SK-MEL-5 (cell line): Measurements from ENCODE around the gene POLR2H. TPM values are rescaled to one million over a fixed set of nuclear protein-coding genes. Genes with fewer than 3 reads are reported as not detected.
A peak's percentile ranks its signal among the peaks of the same experiment; 100 is the strongest.
"Not testable (repeated sequence)": the region's sequence is repeated elsewhere in the genome, so short reads cannot be mapped to it uniquely, and the experiment has no call there.

Experiments
- DNase-seq: peaks from one replicate; pipeline ENCODE4 v3.0.0-alpha.2; 2016; ENCODE audit warnings: low read depth, low spot score
- in situ Hi-C: cut with HindIII; loops from 2 replicates; pipeline ENCODE4 v1.10.0; 2016; ENCODE audit warnings: low sequenced_read_pairs, high pct_unique_total_duplicates, low pct_unique_long_range_greater_than_20kb
- total RNA-seq: library from RNA; depleted of rRNA; stranded (reverse); fragments of >200 nt; shearing (Covaris generic); gene quantifications from 2 replicates; pipeline ENCODE4 v1.2.3, GENCODE V29; 2014

Gene POLR2H
- total RNA-seq, 1 experiment from 2014 or later: 131 TPM

DNA sequence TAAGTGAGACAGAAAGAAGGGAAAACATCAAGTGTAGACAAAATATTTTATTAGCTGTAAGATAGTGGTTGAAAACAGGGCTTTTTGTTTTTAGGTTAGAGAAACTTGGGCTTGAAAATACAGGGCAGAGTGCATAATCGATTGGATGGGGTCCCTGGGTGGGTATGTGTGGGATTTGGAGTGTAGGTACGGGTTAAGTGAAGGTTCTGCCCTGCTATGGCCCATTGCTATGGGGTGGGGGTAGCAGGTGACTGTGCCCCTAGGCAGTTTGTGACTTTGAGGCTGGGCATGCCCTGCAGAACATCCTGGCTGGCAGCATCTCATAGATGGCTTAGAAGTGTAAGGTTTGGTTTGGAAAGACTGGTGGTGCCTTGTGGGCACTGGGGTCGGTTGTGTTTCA is 27.8 kb upstream of the POLR2H start:
- no peak for DNase-seq
- in situ Hi-C loops: no loop called here

DNA sequence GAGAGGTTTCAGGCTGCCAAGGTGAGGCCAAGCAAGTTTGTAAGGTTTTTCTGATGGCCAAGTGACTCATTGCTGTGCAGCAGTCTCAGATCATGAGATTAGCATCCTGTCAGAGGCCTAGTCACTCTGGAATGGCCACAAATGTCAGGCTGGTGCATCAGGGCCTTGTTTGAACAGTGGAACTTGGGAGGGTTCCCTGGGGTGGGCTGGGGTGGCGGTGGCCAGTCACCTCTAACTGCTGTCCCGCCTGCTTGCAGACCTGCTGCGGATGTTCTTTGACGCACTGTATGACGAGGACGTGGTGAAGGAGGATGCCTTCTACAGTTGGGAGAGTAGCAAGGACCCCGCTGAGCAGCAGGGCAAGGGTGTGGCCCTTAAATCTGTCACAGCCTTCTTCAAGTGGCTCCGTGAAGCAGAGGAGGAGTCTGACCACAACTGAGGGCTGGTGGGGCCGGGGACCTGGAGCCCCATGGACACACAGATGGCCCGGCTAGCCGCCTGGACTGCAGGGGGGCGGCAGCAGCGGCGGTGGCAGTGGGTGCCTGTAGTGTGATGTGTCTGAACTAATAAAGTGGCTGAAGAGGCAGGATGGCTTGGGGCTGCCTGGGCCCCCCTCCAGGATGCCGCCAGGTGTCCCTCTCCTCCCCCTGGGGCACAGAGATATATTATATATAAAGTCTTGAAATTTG is 26.9 kb upstream of the POLR2H start:
- in situ Hi-C loops: no loop called here
- DNase-seq: no peak

DNA sequence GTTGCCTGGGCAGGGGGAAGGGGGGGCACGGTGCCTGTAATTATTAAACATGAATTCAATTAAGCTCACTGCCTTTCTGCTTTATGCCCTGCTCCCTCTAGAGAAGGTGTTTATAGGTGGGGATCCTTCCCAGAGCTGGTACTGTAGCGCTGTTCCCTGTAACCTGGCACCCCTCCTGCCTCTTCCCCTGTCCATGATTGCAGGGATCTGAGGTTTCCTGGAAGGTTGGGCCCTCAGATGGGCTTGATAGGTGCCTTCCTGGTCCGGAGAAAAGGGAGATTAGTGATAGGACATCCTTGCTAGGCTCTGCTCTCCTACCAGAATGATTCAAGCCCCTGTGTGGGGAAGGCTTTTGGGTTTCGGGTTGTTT is 26.2 kb upstream of the POLR2H start:
- in situ Hi-C loops: no loop called here
- DNase-seq: no peak

DNA sequence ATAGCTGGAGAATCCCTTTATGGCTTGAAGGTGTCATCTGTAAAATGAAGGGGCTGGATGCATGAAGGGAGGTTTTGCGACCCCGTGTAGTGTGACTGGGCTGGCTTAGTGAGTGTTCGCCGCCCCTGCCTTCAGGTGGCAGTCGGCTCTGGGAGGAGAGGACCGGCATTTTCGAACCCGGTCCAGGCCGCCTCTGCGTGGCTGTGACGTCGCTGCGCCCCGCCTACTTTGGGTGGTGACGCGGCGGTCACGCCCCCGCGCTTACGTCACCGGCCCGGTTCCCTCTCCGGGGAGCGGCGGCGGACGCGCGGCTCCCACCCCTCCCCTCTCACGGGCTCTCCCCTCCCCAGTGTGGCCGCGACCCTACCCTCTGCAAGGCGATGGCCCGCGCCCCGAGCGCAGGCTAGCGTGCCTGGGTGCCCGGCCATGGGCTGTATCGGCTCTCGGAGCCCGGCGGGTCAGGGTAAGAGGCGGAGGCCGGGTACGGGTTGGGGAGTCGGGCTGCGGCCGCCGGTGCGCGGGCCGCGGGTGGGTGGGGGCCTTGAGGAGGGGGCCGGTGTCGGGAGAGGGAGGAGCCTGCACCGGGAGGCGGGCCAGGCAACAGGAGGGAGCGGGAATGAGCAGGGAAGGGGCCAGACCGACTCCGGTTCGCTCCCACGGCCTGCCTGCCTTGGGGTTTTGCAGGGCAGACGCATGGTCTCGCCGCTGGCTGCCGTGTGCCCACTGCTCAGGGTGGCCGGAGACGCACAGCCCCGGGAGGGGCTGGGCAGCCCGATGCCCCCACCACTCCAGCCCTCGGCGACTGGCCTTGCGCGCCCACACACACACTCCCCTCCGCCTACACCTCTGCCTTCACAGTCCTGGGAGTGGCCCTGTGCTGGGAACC is 25.6 kb upstream of the POLR2H start:
- peak; percentile 70 for DNase-seq
- in situ Hi-C loops: no loop called here

DNA sequence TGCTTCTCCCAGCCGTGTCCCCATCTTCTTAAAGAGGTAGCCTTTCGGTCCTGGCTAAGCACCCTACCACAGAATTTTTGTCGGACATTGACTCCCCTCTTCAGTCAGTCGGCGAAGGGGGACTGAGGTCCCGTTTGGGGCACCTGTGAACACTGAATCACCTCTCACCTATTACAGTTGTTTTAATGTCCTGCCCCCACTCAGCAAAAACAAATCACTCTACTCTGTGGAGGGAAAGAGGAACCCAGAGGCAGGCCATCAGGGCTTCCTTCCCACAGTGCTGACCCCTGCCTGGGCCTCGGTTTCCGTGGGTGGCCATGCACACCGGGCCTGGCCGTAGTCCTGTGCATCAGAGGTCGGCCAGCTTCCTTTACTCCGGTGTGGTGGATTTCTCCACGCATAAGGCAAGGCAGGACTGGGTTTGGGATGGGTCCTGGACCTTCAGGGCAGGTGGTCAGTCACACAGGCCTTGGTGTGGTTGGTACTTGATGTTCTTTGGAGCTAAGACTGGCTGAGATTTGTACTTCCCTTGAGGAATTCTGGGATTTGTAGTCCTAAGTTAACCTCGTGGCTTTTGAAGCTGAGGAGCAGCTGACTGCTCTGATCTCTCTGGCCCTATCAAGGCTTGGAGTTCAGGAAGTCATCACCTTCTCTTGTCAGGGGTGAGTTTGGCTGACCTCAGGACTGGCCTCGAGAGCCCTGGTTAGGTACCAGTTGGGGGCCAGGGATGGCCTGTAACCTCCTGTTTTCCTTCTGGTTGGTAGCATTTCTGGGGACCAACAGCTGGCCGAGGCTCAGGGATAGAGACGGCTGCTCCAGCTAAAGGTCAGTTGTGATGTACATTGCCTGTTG is 24.7 kb upstream of the POLR2H start:
- DNase-seq: peak; percentile 76
- in situ Hi-C loops: no loop called here

DNA sequence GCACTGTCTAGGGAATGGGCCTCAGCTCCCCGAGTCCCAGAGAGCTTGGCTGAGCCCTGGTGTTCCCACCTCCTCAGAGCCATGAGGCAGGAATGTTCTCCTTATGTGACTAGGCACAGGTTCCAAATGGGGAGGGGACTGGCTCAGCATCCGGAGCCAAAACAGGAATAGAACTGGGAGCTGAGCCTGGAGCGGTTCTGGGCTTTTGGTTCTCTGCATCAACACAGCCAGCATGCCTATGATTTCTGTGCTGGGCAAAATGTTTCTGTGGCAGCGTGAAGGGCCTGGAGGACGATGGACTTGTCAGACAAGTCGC is 24.2 kb upstream of the POLR2H start, which contains the start of gene FAM131A:
Gene FAM131A (plus strand): TSS at position 202 of the 316 bp plus-strand sequence. CDS start 31 bp downstream, at position 233.
- in situ Hi-C loops: no loop called here
- DNase-seq: no peak

DNA sequence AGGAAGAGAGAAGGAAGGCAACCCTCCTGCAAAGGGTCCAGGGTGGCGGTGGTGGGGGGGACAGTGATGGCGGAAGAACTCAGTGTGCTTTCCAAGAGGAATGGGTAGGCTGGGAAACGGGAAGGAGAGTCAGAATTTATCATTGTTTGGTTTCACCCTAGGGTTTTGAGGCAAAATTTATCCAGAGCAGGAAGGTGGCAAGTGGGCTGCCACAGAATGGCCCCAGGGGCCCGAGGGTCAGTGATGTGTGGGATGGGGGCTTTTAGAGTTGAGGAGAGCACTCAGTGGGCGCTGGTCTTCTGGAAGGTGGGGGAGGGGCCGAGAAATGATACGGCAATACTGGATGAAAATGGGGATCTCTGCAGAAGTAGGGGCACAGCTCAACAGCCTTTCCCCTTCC is 23.5 kb upstream of the POLR2H start:
- DNase-seq: no peak
- in situ Hi-C loops: no loop called here

DNA sequence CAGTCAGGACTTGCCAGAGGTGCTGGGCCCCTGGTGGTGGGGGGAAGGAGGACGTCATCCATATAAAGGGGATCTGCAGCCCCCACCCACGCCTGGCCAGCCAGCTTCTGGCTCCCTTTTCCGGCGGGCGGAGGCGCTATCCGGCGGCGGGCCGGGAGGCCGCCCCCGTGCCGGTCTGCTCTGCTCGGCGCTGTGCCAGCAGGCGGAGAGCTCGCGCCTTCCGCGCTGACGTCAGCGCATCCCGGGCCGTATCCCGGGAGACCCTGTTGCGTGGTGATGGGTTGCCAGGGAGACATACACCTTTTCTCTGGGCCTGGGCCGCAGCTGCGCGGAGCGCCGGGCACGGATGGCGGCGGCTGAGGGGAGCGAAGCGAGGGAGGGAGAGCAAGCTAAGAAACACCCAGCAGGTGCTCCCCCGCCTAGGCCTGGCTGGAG is 23.0 kb upstream of the POLR2H start:
- no peak for DNase-seq
- in situ Hi-C loops: no loop called here

DNA sequence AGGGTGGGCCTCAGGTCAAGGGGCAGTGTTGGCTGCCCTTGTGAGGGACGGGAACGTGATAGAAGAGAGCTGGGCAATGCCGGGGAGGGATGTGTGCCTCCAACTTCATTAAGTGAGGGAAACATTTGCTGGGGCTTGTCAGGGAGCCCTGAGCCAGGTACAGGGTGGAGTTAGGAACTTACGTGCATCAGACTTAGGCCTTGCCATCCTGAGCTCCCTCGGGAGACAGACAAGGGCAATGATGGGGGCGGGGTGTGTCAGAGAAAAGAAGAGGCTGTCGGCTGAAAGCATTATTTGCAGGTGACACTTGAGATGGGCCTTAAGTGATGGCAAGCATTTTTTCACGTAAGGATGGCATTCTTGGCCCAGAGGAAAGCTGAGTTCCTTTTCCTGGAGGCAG is 22.5 kb upstream of the POLR2H start:
- in situ Hi-C loops: no loop called here
- DNase-seq: no peak

DNA sequence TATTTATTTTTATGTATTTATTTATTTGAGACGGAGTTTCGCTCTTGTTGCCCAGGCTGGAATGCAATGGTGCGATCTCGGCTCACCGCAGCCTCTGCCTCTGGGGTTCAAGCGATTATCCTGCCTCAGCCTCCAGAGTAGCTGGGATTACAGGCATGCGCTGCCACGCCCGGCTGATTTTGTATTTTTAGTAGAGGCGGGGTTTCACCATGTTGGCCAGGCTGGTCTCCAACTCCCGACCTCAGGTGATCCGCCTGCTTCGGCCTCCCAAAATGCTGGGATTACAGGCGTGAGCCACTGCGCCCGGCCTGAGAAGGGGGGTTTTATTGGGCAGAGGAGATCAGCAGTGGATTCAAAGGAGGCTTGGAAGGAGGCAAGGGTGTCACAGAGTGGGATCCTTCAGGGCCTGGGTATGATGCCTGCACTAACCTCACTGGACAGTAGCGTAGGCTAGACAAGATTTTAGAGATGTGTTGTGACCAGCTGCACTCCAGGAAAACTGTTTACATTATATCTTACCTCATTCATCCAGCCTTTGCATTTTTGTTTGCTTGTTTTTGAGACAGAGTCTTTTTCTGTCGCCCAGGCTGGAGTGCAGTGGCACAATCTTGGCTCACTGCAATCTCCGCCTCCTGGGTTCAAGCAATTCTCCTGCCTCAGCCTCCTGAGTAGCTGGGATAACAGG is 21.9 kb upstream of the POLR2H start:
- in situ Hi-C loops, DNase-seq: not testable (repeated sequence)

DNA sequence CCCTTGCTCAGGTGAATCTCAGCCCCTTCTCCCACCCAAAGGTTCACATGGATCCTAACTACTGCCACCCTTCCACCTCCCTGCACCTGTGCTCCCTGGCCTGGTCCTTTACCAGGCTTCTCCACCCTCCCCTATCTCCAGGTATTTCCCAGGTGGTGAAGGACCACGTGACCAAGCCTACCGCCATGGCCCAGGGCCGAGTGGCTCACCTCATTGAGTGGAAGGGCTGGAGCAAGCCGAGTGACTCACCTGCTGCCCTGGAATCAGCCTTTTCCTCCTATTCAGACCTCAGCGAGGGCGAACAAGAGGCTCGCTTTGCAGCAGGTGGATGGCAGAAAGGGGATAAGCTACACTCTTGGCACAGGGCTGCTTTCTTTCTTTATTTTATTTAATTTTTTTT is 19.6 kb upstream of the POLR2H start:
- DNase-seq: no peak
- in situ Hi-C loops: no loop called here

DNA sequence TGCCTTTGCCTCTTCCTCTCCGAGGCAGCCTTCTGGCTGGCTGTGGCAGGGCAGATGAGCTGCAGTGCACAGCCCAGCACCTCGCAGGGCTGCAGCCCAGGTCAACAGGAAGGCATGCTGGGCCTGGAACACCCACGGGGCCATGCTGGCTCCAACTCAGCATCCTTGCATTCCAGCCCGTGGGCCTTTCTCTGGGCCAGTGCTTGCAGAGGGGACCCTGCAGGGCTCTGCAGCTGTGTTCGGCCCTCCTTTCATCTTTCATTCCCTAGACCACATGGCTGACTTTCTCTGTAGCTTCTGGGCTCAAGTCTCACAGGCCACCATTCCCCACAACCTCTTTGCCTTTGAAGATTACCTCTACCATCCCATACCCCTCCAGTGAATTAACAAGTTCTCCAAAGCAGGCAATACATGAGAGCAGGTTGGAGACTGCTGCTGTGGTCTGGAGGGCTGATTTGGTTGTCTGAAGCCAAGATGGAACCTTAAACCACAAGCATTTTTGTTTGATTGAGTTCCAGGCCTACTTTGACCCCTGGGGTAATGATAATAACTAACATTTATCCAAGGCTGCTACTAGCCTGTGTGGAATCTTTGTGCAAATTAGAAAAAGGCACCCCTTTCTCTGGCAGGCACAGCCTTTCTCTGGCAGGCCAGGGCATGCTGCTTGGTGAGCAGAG is 18.2 kb upstream of the POLR2H start:
- in situ Hi-C loops: no loop called here
- no peak for DNase-seq

DNA sequence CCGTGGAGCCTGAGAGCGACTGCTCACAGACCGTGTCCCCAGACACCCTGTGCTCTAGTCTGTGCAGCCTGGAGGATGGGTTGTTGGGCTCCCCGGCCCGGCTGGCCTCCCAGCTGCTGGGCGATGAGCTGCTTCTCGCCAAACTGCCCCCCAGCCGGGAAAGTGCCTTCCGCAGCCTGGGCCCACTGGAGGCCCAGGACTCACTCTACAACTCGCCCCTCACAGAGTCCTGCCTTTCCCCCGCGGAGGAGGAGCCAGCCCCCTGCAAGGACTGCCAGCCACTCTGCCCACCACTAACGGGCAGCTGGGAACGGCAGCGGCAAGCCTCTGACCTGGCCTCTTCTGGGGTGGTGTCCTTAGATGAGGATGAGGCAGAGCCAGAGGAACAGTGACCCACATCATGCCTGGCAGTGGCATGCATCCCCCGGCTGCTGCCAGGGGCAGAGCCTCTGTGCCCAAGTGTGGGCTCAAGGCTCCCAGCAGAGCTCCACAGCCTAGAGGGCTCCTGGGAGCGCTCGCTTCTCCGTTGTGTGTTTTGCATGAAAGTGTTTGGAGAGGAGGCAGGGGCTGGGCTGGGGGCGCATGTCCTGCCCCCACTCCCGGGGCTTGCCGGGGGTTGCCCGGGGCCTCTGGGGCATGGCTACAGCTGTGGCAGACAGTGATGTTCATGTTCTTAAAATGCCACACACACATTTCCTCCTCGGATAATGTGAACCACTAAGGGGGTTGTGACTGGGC is 16.8 kb upstream of the POLR2H start:
- DNase-seq: no peak
- in situ Hi-C loops: no loop called here

DNA sequence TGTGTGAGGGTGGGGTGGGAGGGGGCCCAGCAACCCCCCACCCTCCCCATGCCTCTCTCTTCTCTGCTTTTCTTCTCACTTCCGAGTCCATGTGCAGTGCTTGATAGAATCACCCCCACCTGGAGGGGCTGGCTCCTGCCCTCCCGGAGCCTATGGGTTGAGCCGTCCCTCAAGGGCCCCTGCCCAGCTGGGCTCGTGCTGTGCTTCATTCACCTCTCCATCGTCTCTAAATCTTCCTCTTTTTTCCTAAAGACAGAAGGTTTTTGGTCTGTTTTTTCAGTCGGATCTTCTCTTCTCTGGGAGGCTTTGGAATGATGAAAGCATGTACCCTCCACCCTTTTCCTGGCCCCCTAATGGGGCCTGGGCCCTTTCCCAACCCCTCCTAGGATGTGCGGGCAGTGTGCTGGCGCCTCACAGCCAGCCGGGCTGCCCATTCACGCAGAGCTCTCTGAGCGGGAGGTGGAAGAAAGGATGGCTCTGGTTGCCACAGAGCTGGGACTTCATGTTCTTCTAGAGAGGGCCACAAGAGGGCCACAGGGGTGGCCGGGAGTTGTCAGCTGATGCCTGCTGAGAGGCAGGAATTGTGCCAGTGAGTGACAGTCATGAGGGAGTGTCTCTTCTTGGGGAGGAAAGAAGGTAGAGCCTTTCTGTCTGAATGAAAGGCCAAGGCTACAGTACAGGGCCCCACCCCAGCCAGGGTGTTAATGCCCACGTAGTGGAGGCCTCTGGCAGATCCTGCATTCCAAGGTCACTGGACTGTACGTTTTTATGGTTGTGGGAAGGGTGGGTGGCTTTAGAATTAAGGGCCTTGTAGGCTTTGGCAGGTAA is 16.0 kb upstream of the POLR2H start:
- in situ Hi-C loops: no loop called here
- peak; percentile 87 for DNase-seq

DNA sequence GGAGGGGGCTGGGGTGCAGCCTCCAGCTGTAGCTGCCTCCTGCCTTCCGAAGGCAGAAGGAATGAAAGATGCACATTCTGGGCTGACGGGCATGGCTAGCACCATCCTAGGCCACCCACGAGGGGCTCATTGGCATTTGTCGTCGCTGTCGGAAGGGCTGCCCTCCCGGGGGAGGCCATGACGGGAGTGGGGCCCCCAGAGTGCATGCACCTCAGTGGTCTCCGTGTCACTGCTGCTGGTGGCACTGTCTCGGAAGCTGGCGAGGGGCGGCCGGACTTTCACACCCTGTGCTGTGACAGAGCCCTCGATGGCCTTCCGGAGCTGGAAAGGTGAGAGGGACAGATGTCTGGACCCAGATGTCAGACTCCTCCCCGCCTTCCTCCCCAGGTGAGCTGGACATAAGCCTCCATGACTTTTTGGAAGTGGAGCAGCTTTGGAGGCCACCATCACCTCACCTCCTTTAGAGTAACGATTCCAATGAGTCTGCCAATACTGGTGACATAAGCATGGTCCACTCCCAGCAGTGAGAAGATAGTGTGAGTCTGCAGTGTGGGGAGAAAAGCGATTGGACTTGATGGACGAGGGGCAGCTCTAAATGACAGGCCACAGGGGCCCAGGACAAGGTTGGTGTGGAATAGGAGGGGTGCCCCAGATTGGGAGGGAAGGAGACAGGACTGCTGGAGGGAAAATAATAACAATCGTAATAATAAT is 14.9 kb upstream of the POLR2H start:
- DNase-seq: no peak
- in situ Hi-C loops: no loop called here
